Iris pigment epithelial cell (primary cell): ENCODE data around the gene MZT2B.
"Not testable (repeated sequence)": the region's sequence is repeated elsewhere in the genome, so short reads cannot be mapped to it uniquely, and the experiment has no call there.

Experiments used
- DNase-seq: peaks from one replicate; pipeline ENCODE4 v3.0.0-alpha.2; 2011; ENCODE audit warnings: low read depth

Gene MZT2B

GRCh38 chr2:130181880-130182682 is at the start of gene MZT2B:
TSS of gene MZT2B (plus strand) at chr2:130182262. CDS start at chr2:130182283, 21 bp downstream.
- peak; percentile 79 for DNase-seq

- DNase-seq: no peak
These were observed 46.1 kb upstream of the MZT2B start for GRCh38 chr2:130135692-130136541.

GRCh38 chr2:130136546-130136945 is 45.5 kb upstream of the MZT2B start:
- not testable (repeated sequence) for DNase-seq

- not testable (repeated sequence) for DNase-seq
These were observed 44.9 kb upstream of the MZT2B start for GRCh38 chr2:130137118-130137517.

GRCh38 chr2:130138326-130138725 is 43.7 kb upstream of the MZT2B start:
- not testable (repeated sequence) for DNase-seq

- not testable (repeated sequence) for DNase-seq
These were observed 43.2 kb upstream of the MZT2B start for GRCh38 chr2:130138841-130139251.

GRCh38 chr2:130139331-130140280 is 42.5 kb upstream of the MZT2B start:
- not testable (repeated sequence) for DNase-seq

GRCh38 chr2:130140516-130140915 is 41.5 kb upstream of the MZT2B start:
- not testable (repeated sequence) for DNase-seq

GRCh38 chr2:130141002-130141401 is 41.1 kb upstream of the MZT2B start:
- DNase-seq: not testable (repeated sequence)

- DNase-seq: not testable (repeated sequence)
These were observed 40.3 kb upstream of the MZT2B start for GRCh38 chr2:130141645-130142370.

GRCh38 chr2:130142396-130143265 is 39.4 kb upstream of the MZT2B start:
- not testable (repeated sequence) for DNase-seq

GRCh38 chr2:130143266-130144039 is 38.6 kb upstream of the MZT2B start:
- not testable (repeated sequence) for DNase-seq

- DNase-seq: peak; percentile 25
These were observed 37.1 kb upstream of the MZT2B start, which contains the start of gene CCDC74B for GRCh38 chr2:130145006-130145414. TSS of gene CCDC74B (minus strand) at chr2:130145112. CDS start at chr2:130144996, 116 bp downstream.

- DNase-seq: not testable (repeated sequence)
These were observed 33.5 kb upstream of the MZT2B start for GRCh38 chr2:130148515-130148914.

- DNase-seq: no peak
These were observed 31.6 kb upstream of the MZT2B start for GRCh38 chr2:130150181-130151144.

GRCh38 chr2:130151145-130151512 is 30.9 kb upstream of the MZT2B start:
- not testable (repeated sequence) for DNase-seq

- DNase-seq: not testable (repeated sequence)
These were observed 29.8 kb upstream of the MZT2B start for GRCh38 chr2:130152136-130152815.
